ENCODE results near the gene GAGE12H. TPM values are rescaled to one million over a fixed set of nuclear protein-coding genes. Genes with fewer than 3 reads are reported as not detected.
A peak's percentile ranks its signal among the peaks of the same experiment; 100 is the strongest.

GAGE12H gene
- total RNA-seq, 1 donor from 2014 or later = not detected

- Histone ChIP-seq H3K4me3 (ENCODE audit: low read depth, low read length) (no peak overlapping the region), H3K27me3 (ENCODE audit: control insufficient read depth, insufficient read depth, low read length) (no peaks in the 10 kb centered on the region), H3K36me3 (ENCODE audit: control insufficient read depth, insufficient read depth, low read length) (no peaks in the 10 kb centered on the region)
- no peak for TF ChIP-seq CTCF (IDR thresholded peaks at IDR 0.05; ENCODE audit: insufficient read depth, low read length, poor library complexity, severe bottlenecking)
- no peak for DNase-seq (ENCODE audit: low read depth)
Observed at GRCh38 chrX:49610718-49611310, 31.1 kb downstream of the GAGE12H start.

GRCh38 chrX:49618574-49618973, 38.8 kb downstream of the GAGE12H start:
- no peak overlapping the region for H3K4me3 ChIP-seq (ENCODE audit: low read depth, low read length)
- H3K27me3 ChIP-seq (ENCODE audit: control insufficient read depth, insufficient read depth, low read length) = no peaks in the 10 kb centered on the region
- TF ChIP-seq CTCF (IDR thresholded peaks at IDR 0.05; ENCODE audit: insufficient read depth, low read length, poor library complexity, severe bottlenecking) = no peak
- H3K36me3 ChIP-seq (ENCODE audit: control insufficient read depth, insufficient read depth, low read length) = no peaks in the 10 kb centered on the region
- no peak for DNase-seq (ENCODE audit: low read depth)

GRCh38 chrX:49627086-49627777, 47.5 kb downstream of the GAGE12H start:
- no peaks in the 10 kb centered on the region for H3K36me3 ChIP-seq (ENCODE audit: control insufficient read depth, insufficient read depth, low read length)
- H3K27me3 ChIP-seq (ENCODE audit: control insufficient read depth, insufficient read depth, low read length) = no peaks in the 10 kb centered on the region
- H3K4me3 ChIP-seq (ENCODE audit: low read depth, low read length) = no peak overlapping the region
- peak; percentile 33 for TF ChIP-seq CTCF (IDR thresholded peaks at IDR 0.05; ENCODE audit: insufficient read depth, low read length, poor library complexity, severe bottlenecking)
- DNase-seq (ENCODE audit: low read depth) = no peak

Other genes starting within 250 kb of the GAGE12H start
- not detected in 2 replicates for gene GAGE13, start 248.4 kb upstream of the GAGE12H start, total RNA-seq
- gene GAGE12C, start 47.8 kb upstream of the GAGE12H start, total RNA-seq = not detected in 2 replicates
- gene GAGE12D, start 38.2 kb upstream of the GAGE12H start, total RNA-seq = not detected in 2 replicates
- not detected in 2 replicates for gene GAGE12E, start 28.7 kb upstream of the GAGE12H start, total RNA-seq
- gene GAGE12F, start 19.1 kb upstream of the GAGE12H start, total RNA-seq = not detected in 2 replicates
- gene GAGE12G, start 9.5 kb upstream of the GAGE12H start, total RNA-seq = not detected in 2 replicates
- not detected in 2 replicates for gene GAGE2A, start 9.5 kb downstream of the GAGE12H start, total RNA-seq
- not detected in 2 replicates for gene GAGE1, start 19.1 kb downstream of the GAGE12H start, total RNA-seq
- not detected in 2 replicates for gene PAGE1, start 116.0 kb downstream of the GAGE12H start, total RNA-seq
- not detected in 2 replicates for gene PAGE4, start 249.4 kb downstream of the GAGE12H start, total RNA-seq

Data from kidney epithelial cell (primary cell).